HepG2 (cell line): ENCODE measurements around the gene BIRC6. TPM values are rescaled to one million over a fixed set of nuclear protein-coding genes. Genes with fewer than 3 reads are reported as not detected.

Experiments used
- ATAC-seq: fragments of 200-7000 bp; cut with Tn5 transposase; 3 replicates; pipeline ENCODE4 v1.9.1; 2020; ENCODE audit warnings: mild to moderate bottlenecking, moderate library complexity
- BruUV-seq: library from RNA; stranded (reverse); fragments of 400-500 nt; replicated peaks from 2 replicates; lab custom pipeline; 2021; lab: Mats Ljungman, UMichigan
- CTCF ChIA-PET: fragments of 300-600 bp; formaldehyde crosslinking; extraction: SDS; loops from one replicate; lab custom pipeline; 2021; ENCODE audit warnings: low total read pairs, inconsistent platforms, low intra/inter-chr PET ratio; lab: Yijun Ruan, JAX
- POLR2A ChIA-PET: fragments of 350-600 bp; sonication (Branson Sonifier 250); formaldehyde crosslinking; loops from one replicate; lab custom pipeline; 2020; ENCODE audit warnings: antibody characterized with exemption, inconsistent platforms; lab: Yijun Ruan, JAX
- DNase-seq: peaks from one replicate; pipeline ENCODE4 v3.0.0-alpha.2; 2015; ENCODE audit warnings: low spot score
- FAIRE-seq: peaks from 3 replicates; lab custom pipeline; 2011; peaks lifted over from hg19 to GRCh38; lab: Jason Lieb, UNC
- H2AFZ ChIP-seq: one replicate; pipeline ENCODE4 v1.6.1; 2011; ENCODE audit warnings: low read length, inconsistent platforms
- H3K27ac ChIP-seq: fragments of 300-600 bp; 3 replicates; pipeline ENCODE4 v1.8.0; 2011; ENCODE audit warnings: mixed run types, mild to moderate bottlenecking, mixed read lengths, low read length, inconsistent platforms; ENCODE audit not compliant: insufficient read depth; ENCODE audit errors: extremely low read length
- H3K27me3 ChIP-seq, 2 experiments: fragments of 200-600 bp in 1 of 2; 2 replicates in 1 of 2; 3 replicates in 1 of 2; pipeline versions ENCODE4 v1.6.0 to v1.8.0; 2011; ENCODE audit warnings: low read length in 2 of 2, mild to moderate bottlenecking in 2 of 2, moderate library complexity in 2 of 2, inconsistent platforms in 1 of 2; ENCODE audit not compliant: insufficient read depth in 2 of 2, control insufficient read depth in 1 of 2
- H3K36me3 ChIP-seq, 2 experiments: fragments of 200-600 bp in 1 of 2; replicated peaks in 1 of 2; 2 replicates in 1 of 2; 3 replicates in 1 of 2; pipeline versions ENCODE4 v1.5.1 to v1.8.0; 2011; ENCODE audit warnings: low read length in 2 of 2, inconsistent platforms in 1 of 2; ENCODE audit not compliant: insufficient read depth in 2 of 2, control insufficient read depth in 1 of 2
- H3K4me1 ChIP-seq: 2 replicates; pipeline ENCODE4 v1.5.1; 2012; ENCODE audit warnings: low read length, inconsistent platforms; ENCODE audit not compliant: insufficient read depth
- H3K4me2 ChIP-seq: 2 replicates; pipeline ENCODE4 v1.6.0; 2011; ENCODE audit warnings: low read depth, low read length, inconsistent platforms
- H3K4me3 ChIP-seq, 3 experiments: fragments of 200-600 bp in 1 of 3; sonication (generic), shearing (Covaris generic) in 1 of 3; replicated peaks in 1 of 3; 2 replicates each; pipeline ENCODE4 v1.5.1; 2011 to 2016; ENCODE audit warnings: low read length in 3 of 3, inconsistent platforms in 2 of 3, low read depth in 2 of 3, mild to moderate bottlenecking in 2 of 3, control low read depth in 1 of 3, mixed read lengths in 1 of 3; ENCODE audit not compliant: insufficient read depth in 1 of 3
- H3K79me2 ChIP-seq: one replicate; pipeline ENCODE4 v1.6.1; 2011; ENCODE audit warnings: low read length, inconsistent platforms; ENCODE audit not compliant: insufficient read depth
- H3K9ac ChIP-seq: 2 replicates; pipeline ENCODE4 v1.6.0; 2011; ENCODE audit warnings: mild to moderate bottlenecking, low read depth, low read length, inconsistent platforms; ENCODE audit not compliant: insufficient read depth
- H3K9me3 ChIP-seq: 2 replicates; pipeline ENCODE4 v1.5.1; 2012; ENCODE audit warnings: mild to moderate bottlenecking, low read length
- H4K20me1 ChIP-seq: 2 replicates; pipeline ENCODE4 v1.6.0; 2011; ENCODE audit warnings: inconsistent platforms, mild to moderate bottlenecking, low read length, moderate library complexity; ENCODE audit not compliant: insufficient read depth
- BRD4 ChIP-seq: sonication (generic); formaldehyde crosslinking; IDR thresholded peaks from 2 replicates; pipeline ENCODE4 v1.4.0; 2020; ENCODE audit warnings: missing genetic modification reagents
- EP300 ChIP-seq, 3 experiments: sonication (generic) in 1 of 3; formaldehyde crosslinking in 1 of 3; IDR thresholded peaks; 2 replicates each; pipeline versions ENCODE4 v1.5.1 to v1.6.1; 2011 to 2020; ENCODE audit warnings: low read depth in 2 of 3, low read length in 2 of 3, borderline replicate concordance in 1 of 3, improper control_type of control experiment in 1 of 3, mild to moderate bottlenecking in 1 of 3, missing genetic modification reagents in 1 of 3, moderate library complexity in 1 of 3
- GATAD1 ChIP-seq: IDR thresholded peaks from 2 replicates; pipeline ENCODE4 v1.6.1; 2016; ENCODE audit warnings: missing genetic modification reagents, missing compliant biosample characterization
- HNRNPK ChIP-seq: fragments of 200-400 bp; formaldehyde crosslinking; IDR thresholded peaks from 2 replicates; pipeline ENCODE4 v1.6.1; 2018; ENCODE audit warnings: low read length, low read depth, moderate library complexity, mild to moderate bottlenecking; ENCODE audit not compliant: poor library complexity, severe bottlenecking
- MEF2D ChIP-seq: sonication (generic); formaldehyde crosslinking; IDR thresholded peaks from 2 replicates; pipeline ENCODE4 v1.5.1; 2020; ENCODE audit warnings: mild to moderate bottlenecking, missing genetic modification reagents
- NCOA1 ChIP-seq: sonication (generic); formaldehyde crosslinking; IDR thresholded peaks from 2 replicates; pipeline ENCODE4 v1.9.0; 2021; ENCODE audit warnings: missing genetic modification reagents
- PBX2 ChIP-seq: IDR thresholded peaks from 2 replicates; pipeline ENCODE4 v1.6.1; 2016; ENCODE audit warnings: control low read depth
- PCBP1 ChIP-seq: fragments of 200-400 bp; formaldehyde crosslinking; IDR thresholded peaks from 2 replicates; pipeline ENCODE4 v1.6.1; 2017; ENCODE audit warnings: mild to moderate bottlenecking, low read depth, low read length, borderline replicate concordance
- POLR2A ChIP-seq, 2 experiments: IDR thresholded peaks; 2 replicates each; pipeline ENCODE4 v1.6.1; 2011; ENCODE audit warnings: low read depth in 2 of 2, low read length in 2 of 2, mild to moderate bottlenecking in 1 of 2, moderate library complexity in 1 of 2; ENCODE audit not compliant: insufficient read depth in 1 of 2
- PRDM10 ChIP-seq: sonication (generic); formaldehyde crosslinking; IDR thresholded peaks from 2 replicates; pipeline ENCODE4 v1.4.0; 2020; ENCODE audit warnings: low read depth, missing genetic modification reagents
- RFX1 ChIP-seq: fragments of 450-650 bp; IDR thresholded peaks from 2 replicates; pipeline ENCODE4 v1.6.1; 2017
- SOX5 ChIP-seq: IDR thresholded peaks from 2 replicates; pipeline ENCODE4 v1.6.1; 2016; ENCODE audit warnings: borderline replicate concordance
- TEAD2 ChIP-seq: sonication (generic); formaldehyde crosslinking; IDR thresholded peaks from 2 replicates; pipeline ENCODE4 v1.9.0; 2021; ENCODE audit warnings: missing genetic modification reagents
- TFAP4 ChIP-seq: sonication (generic); IDR thresholded peaks from 2 replicates; pipeline ENCODE4 v1.6.1; 2016; ENCODE audit warnings: low read depth, borderline replicate concordance
- TOE1 ChIP-seq: sonication (generic); formaldehyde crosslinking; IDR thresholded peaks from 2 replicates; pipeline ENCODE4 v1.4.0; 2020; ENCODE audit warnings: mild to moderate bottlenecking, missing genetic modification reagents
- TSC22D2 ChIP-seq: sonication (generic); formaldehyde crosslinking; IDR thresholded peaks from 2 replicates; pipeline ENCODE4 v1.5.1; 2020; ENCODE audit warnings: missing genetic modification reagents, mild to moderate bottlenecking, borderline replicate concordance
- ZNF576 ChIP-seq: sonication (generic); formaldehyde crosslinking; IDR thresholded peaks from 2 replicates; pipeline ENCODE4 v1.4.0; 2020; ENCODE audit warnings: mild to moderate bottlenecking, missing genetic modification reagents
- whole genome bisulfite sequencing: methylation state at CpG from one replicate; pipeline ENCODE4 v1.1.6; 2017; ENCODE audit warnings: low lambda C conversion rate; 5-methylcytosine and 5-hydroxymethylcytosine counted together
- in situ Hi-C: cut with HindIII; loops from 2 replicates; pipeline ENCODE4 v1.10.0; 2017; ENCODE audit warnings: low pct_unique_long_range_greater_than_20kb; ENCODE audit not compliant: extremely low pct_ligation_motif_present
- intact Hi-C: fragments of 100-400 bp; cut with micrococcal nuclease; formaldehyde crosslinking; loops from one replicate; pipeline ENCODE4 v1.10.0; 2022; ENCODE audit not compliant: unreplicated experiment
- polyA plus RNA-seq, 8 experiments: library from polyadenylated mRNA; depleted of rRNA in 3 of 8; stranded (reverse) in 7 of 8; unstranded in 1 of 8; fragments of >200 nt; fragmentation: Illumina TruSeq in 4 of 8; extraction: Trizol in 4 of 8; gene quantifications; 2 replicates each; pipeline versions ENCODE4 v1.2.1 to v1.2.3, GENCODE V29; 2011 to 2016; ENCODE audit warnings: low read depth in 4 of 8, missing spikeins in 1 of 8, mixed read lengths in 1 of 8; ENCODE audit not compliant: insufficient read depth in 1 of 8
- total RNA-seq, 5 experiments: library from RNA; depleted of rRNA; stranded (reverse); fragments of >200 nt; fragmentation: Illumina TruSeq; extraction: Trizol; gene quantifications; 2 replicates each; pipeline ENCODE4 v1.2.3, GENCODE V29; 2016; ENCODE audit warnings: low read depth in 1 of 5

The BIRC6 gene
- total and polyA plus RNA-seq, 2 of the 13 experiments (the other 11 are each of a cell fraction or from before 2014, with no cell fraction given), result 65.6 to 120 TPM

GRCh38 chr2:32358111-32358482 lies 1.3 kb downstream of the BIRC6 start:
- Histone ChIP-seq H3K4me3 (peak overlapping the region; percentile 79 to 100 (median 100)), H3K36me3 (peaks cover 0 to 6% of the 10 kb centered on the region in 2 experiments; a peak in 2 of 5 replicates), H3K27ac (peak overlapping the region; percentile 56), H3K27me3 (no peaks in the 10 kb centered on the region; a peak in 1 of 5 replicates), H4K20me1 (peaks cover 51% of the 10 kb centered on the region), H3K4me2 (peak overlapping the region; percentile 93), H3K79me2 (peaks cover 58% of the 10 kb centered on the region), H2AFZ (no peak overlapping the region), H3K9ac (peak overlapping the region; percentile 90), H3K9me3 (no peaks in the 10 kb centered on the region), H3K4me1 (peaks cover 54% of the 10 kb centered on the region)
- ChIA-PET POLR2A (interaction anchor here (2.1 kb wide), 1 partner anchor 28 kb away, joined by 36 read pairs; no protein-coding TSS in a partner anchor), CTCF (no interaction called here)
- BruUV-seq, result TSS peak; percentile 53
- WGBS, result 1% methylated on average over 16 of the region's 16 CpGs
- DNase-seq, result peak; percentile 35
- ATAC-seq, result peak; percentile 8
- in situ Hi-C loops, result no loop called here
- FAIRE-seq, result no peak
- intact Hi-C loops, result no loop called here
- TF ChIP-seq TFAP4 (no peak), PRDM10 (no peak), SOX5 (no peak), GATAD1 (CRISPR knock-in tag) (no peak), NCOA1 (CRISPR knock-in tag) (no peak), TOE1 (0 out of 2 replicates have a peak, but pooled peaks have one; percentile 33), ZNF576 (no peak), TSC22D2 (CRISPR knock-in tag) (0 out of 2 replicates have a peak, but pooled peaks have one; percentile 23), POLR2A (IDR thresholded peaks at IDR 0.05; ENCODE audit: insufficient read depth in 1 of 2, low read depth in 2 of 2, low read length in 2 of 2) (peak in 1 of 2 experiments; percentile 1; a peak in 1 of 4 replicates), HNRNPK (peak; percentile 71), MEF2D (CRISPR knock-in tag) (peak; percentile 41; the same call in 1 of the 2 replicates), BRD4 (CRISPR knock-in tag) (no peak), TEAD2 (CRISPR knock-in tag) (no peak), PCBP1 (peak; percentile 96; the same call in 1 of the 2 replicates), PBX2 (CRISPR knock-in tag) (no peak), EP300 (IDR thresholded peaks at IDR 0.05; ENCODE audit: low read depth in 2 of 2, low read length in 2 of 2) (peak in 1 of 2 experiments; percentile 11; a peak in 1 of 4 replicates), EP300 (CRISPR knock-in tag; IDR thresholded peaks at IDR 0.05; ENCODE audit: borderline replicate concordance) (no peak), RFX1 (no peak)
